Neuronal stem cell (in vitro differentiated cells): ENCODE results near the gene PEF1.

Experiments
- DNase-seq: peaks from one replicate; pipeline ENCODE4 v3.0.0-alpha.2; 2013; ENCODE audit warnings: low spot score
- H2AFZ ChIP-seq: one replicate; pipeline ENCODE4 v1.6.1; 2013; ENCODE audit warnings: mild to moderate bottlenecking, low read length, inconsistent platforms
- H2AK5ac ChIP-seq: 2 replicates; pipeline ENCODE4 v1.6.1; 2013; ENCODE audit warnings: low read depth, mild to moderate bottlenecking, inconsistent platforms, low read length, moderate library complexity, mixed read lengths
- H2BK120ac ChIP-seq: 2 replicates; pipeline ENCODE4 v1.6.1; 2013; ENCODE audit warnings: low read depth, mild to moderate bottlenecking, inconsistent platforms, low read length, moderate library complexity, mixed read lengths
- H2BK12ac ChIP-seq: one replicate; pipeline ENCODE4 v1.6.1; 2013; ENCODE audit warnings: low read length, inconsistent platforms
- H2BK15ac ChIP-seq: 2 replicates; pipeline ENCODE4 v1.6.1; 2013; ENCODE audit warnings: mild to moderate bottlenecking, low read length, inconsistent platforms, mixed read lengths
- H2BK5ac ChIP-seq: one replicate; pipeline ENCODE4 v1.6.1; 2013; ENCODE audit warnings: inconsistent platforms, mild to moderate bottlenecking, low read length, moderate library complexity
- H3K14ac ChIP-seq: one replicate; pipeline ENCODE4 v1.6.1; 2013; ENCODE audit warnings: low read length, inconsistent platforms
- H3K18ac ChIP-seq: 2 replicates; pipeline ENCODE4 v1.6.1; 2013; ENCODE audit warnings: low read length, inconsistent platforms
- H3K23ac ChIP-seq: 2 replicates; pipeline ENCODE4 v1.6.1; 2013; ENCODE audit warnings: low read depth, mild to moderate bottlenecking, mixed read lengths, low read length, inconsistent platforms; ENCODE audit not compliant: poor library complexity
- H3K27ac ChIP-seq: replicated peaks from 3 replicates; pipeline ENCODE4 v1.5.1; 2013; ENCODE audit warnings: low read length, inconsistent platforms
- H3K27me3 ChIP-seq, 3 experiments: 2 replicates each; pipeline ENCODE4 v1.6.1; 2013; ENCODE audit warnings: low read length in 3 of 3, mild to moderate bottlenecking in 2 of 3, inconsistent platforms in 1 of 3, low read depth in 1 of 3, mixed read lengths in 1 of 3, moderate library complexity in 1 of 3; ENCODE audit not compliant: control insufficient read depth in 3 of 3, insufficient read depth in 3 of 3
- H3K36me3 ChIP-seq, 2 donors: replicated peaks in 1 of 2; 2 replicates each; pipeline ENCODE4 v1.6.1; 2013; ENCODE audit warnings: low read length in 2 of 2; ENCODE audit not compliant: control insufficient read depth in 2 of 2, insufficient read depth in 2 of 2
- H3K4ac ChIP-seq: 2 replicates; pipeline ENCODE4 v1.6.1; 2013; ENCODE audit warnings: inconsistent platforms, mild to moderate bottlenecking, low read length, moderate library complexity
- H3K4me1 ChIP-seq, 2 donors: 1 replicate in 1 of 2; 2 replicates in 1 of 2; pipeline ENCODE4 v1.6.1; 2013; ENCODE audit warnings: low read length in 2 of 2, low read depth in 1 of 2; ENCODE audit not compliant: control insufficient read depth in 2 of 2, insufficient read depth in 1 of 2
- H3K4me2 ChIP-seq: one replicate; pipeline ENCODE4 v1.6.1; 2013; ENCODE audit warnings: mild to moderate bottlenecking, low read length, inconsistent platforms; ENCODE audit not compliant: insufficient read depth, poor library complexity, severe bottlenecking
- H3K4me3 ChIP-seq, 2 donors: 2 replicates each; pipeline ENCODE4 v1.5.1; 2013; ENCODE audit warnings: low read length in 2 of 2, mild to moderate bottlenecking in 2 of 2, inconsistent platforms in 1 of 2, moderate library complexity in 1 of 2
- H3K79me1 ChIP-seq: one replicate; pipeline ENCODE4 v1.6.1; 2013; ENCODE audit warnings: low read depth, mild to moderate bottlenecking, inconsistent platforms, low read length, moderate library complexity
- H3K9ac ChIP-seq: one replicate; pipeline ENCODE4 v1.6.1; 2013; ENCODE audit warnings: mild to moderate bottlenecking, low read depth, low read length, inconsistent platforms; ENCODE audit not compliant: poor library complexity
- H3K9me3 ChIP-seq, 2 donors: replicated peaks in 1 of 2; 2 replicates each; pipeline versions ENCODE3 to v1.6.1; 2013; ENCODE audit warnings: low read length in 2 of 2, mild to moderate bottlenecking in 2 of 2, inconsistent platforms in 1 of 2, low read depth in 1 of 2, mixed read lengths in 1 of 2, moderate library complexity in 1 of 2; ENCODE audit not compliant: control insufficient read depth in 2 of 2, insufficient read depth in 1 of 2
- H4K8ac ChIP-seq: one replicate; pipeline ENCODE4 v1.6.1; 2013; ENCODE audit warnings: low read depth, mild to moderate bottlenecking, inconsistent platforms, low read length, moderate library complexity
- H4K91ac ChIP-seq: one replicate; pipeline ENCODE4 v1.6.1; 2013; ENCODE audit warnings: low read length, low read depth, mild to moderate bottlenecking, inconsistent platforms; ENCODE audit not compliant: poor library complexity
- WGBS, 2 donors: extraction: QIAGEN DNeasy Blood & Tissue Kit; methylation state at CpG; one replicate each; pipeline ENCODE4 v1.1.7; 2013; ENCODE audit warnings: missing lambda C conversion rate in 2 of 2, mixed read lengths in 1 of 2; ENCODE audit not compliant: insufficient read length in 2 of 2, insufficient replicate concordance in 1 of 2; ENCODE audit errors: extremely low coverage in 2 of 2; 5-methylcytosine and 5-hydroxymethylcytosine counted together

PEF1 gene

GRCh38 chr1:31659889-31660288, 15.2 kb upstream of the PEF1 start:
- H2AFZ ChIP-seq = no peak overlapping the region
- H3K23ac ChIP-seq = no peak overlapping the region
- no peaks in the 10 kb centered on the region for H3K9me3 ChIP-seq
- peaks cover 3 to 7% of the 10 kb centered on the region in 2 donors for H3K4me1 ChIP-seq
- H2BK15ac ChIP-seq = no peak overlapping the region
- no peak overlapping the region for H3K4me3 ChIP-seq
- H3K9ac ChIP-seq = no peak overlapping the region
- no peak overlapping the region for H3K14ac ChIP-seq
- no peak overlapping the region for H4K91ac ChIP-seq
- no peak overlapping the region for H2AK5ac ChIP-seq
- no peak overlapping the region for H2BK12ac ChIP-seq
- no peak overlapping the region for H2BK120ac ChIP-seq
- H3K79me1 ChIP-seq = no peaks in the 10 kb centered on the region
- peak overlapping the region; percentile 19 for H2BK5ac ChIP-seq
- no peak overlapping the region for H3K4me2 ChIP-seq
- no CpG with 5 or more reads among the region's 3 CpGs for WGBS, 2 donors
- H3K4ac ChIP-seq = no peak overlapping the region
- no peak overlapping the region for H4K8ac ChIP-seq
- H3K27ac ChIP-seq = no peak overlapping the region
- peaks cover 0 to 52% (median 0%) of the 10 kb centered on the region in 3 experiments for H3K27me3 ChIP-seq
- no peak for DNase-seq
- H3K36me3 ChIP-seq = no peaks in the 10 kb centered on the region
- H3K18ac ChIP-seq = no peak overlapping the region

- Histone ChIP-seq H3K9ac (no peak overlapping the region), H2BK12ac (no peak overlapping the region), H3K27me3 (peaks cover 0 to 53% (median 0%) of the 10 kb centered on the region in 3 experiments), H3K4ac (no peak overlapping the region), H4K8ac (no peak overlapping the region), H2BK120ac (peak overlapping the region; percentile 84), H2AK5ac (no peak overlapping the region), H3K9me3 (no peaks in the 10 kb centered on the region), H3K4me2 (no peak overlapping the region), H3K14ac (no peak overlapping the region), H3K4me1 (peaks cover 3 to 7% of the 10 kb centered on the region in 2 donors), H4K91ac (no peak overlapping the region), H2BK5ac (no peak overlapping the region), H3K79me1 (no peaks in the 10 kb centered on the region), H3K27ac (no peak overlapping the region), H3K36me3 (no peaks in the 10 kb centered on the region), H2BK15ac (no peak overlapping the region), H2AFZ (peak overlapping the region; percentile 47), H3K23ac (no peak overlapping the region), H3K4me3 (no peak overlapping the region), H3K18ac (no peak overlapping the region)
- WGBS, 2 donors = no CpG with 5 or more reads among the region's 3 CpGs
- DNase-seq = no peak
Observed at GRCh38 chr1:31658721-31659120, 14.0 kb upstream of the PEF1 start.

GRCh38 chr1:31657972-31658510, 13.4 kb upstream of the PEF1 start:
- Histone ChIP-seq H2AK5ac (no peak overlapping the region), H2BK12ac (no peak overlapping the region), H3K79me1 (no peaks in the 10 kb centered on the region), H3K4me3 (no peak overlapping the region), H3K27ac (no peak overlapping the region), H3K4ac (no peak overlapping the region), H3K36me3 (no peaks in the 10 kb centered on the region), H2BK120ac (no peak overlapping the region), H3K23ac (no peak overlapping the region), H3K4me2 (no peak overlapping the region), H3K4me1 (peaks cover 3 to 7% of the 10 kb centered on the region in 2 donors), H3K14ac (no peak overlapping the region), H2BK15ac (no peak overlapping the region), H2BK5ac (no peak overlapping the region), H3K9me3 (no peaks in the 10 kb centered on the region), H4K8ac (no peak overlapping the region), H3K18ac (no peak overlapping the region), H4K91ac (no peak overlapping the region), H3K27me3 (peaks cover 0 to 56% (median 0%) of the 10 kb centered on the region in 3 experiments), H3K9ac (no peak overlapping the region), H2AFZ (no peak overlapping the region)
- no CpG with 5 or more reads among the region's 12 CpGs for WGBS, 2 donors
- no peak for DNase-seq

- no peak overlapping the region for H2AK5ac ChIP-seq
- no peak overlapping the region for H3K18ac ChIP-seq
- H2BK5ac ChIP-seq = no peak overlapping the region
- no peak overlapping the region for H2BK15ac ChIP-seq
- no peak overlapping the region for H3K14ac ChIP-seq
- peaks cover 0 to 58% (median 0%) of the 10 kb centered on the region in 3 experiments for H3K27me3 ChIP-seq
- H3K4me3 ChIP-seq = no peak overlapping the region
- H3K36me3 ChIP-seq = no peaks in the 10 kb centered on the region
- no peaks in the 10 kb centered on the region for H3K9me3 ChIP-seq
- H3K4me2 ChIP-seq = no peak overlapping the region
- H2BK120ac ChIP-seq = no peak overlapping the region
- H3K4me1 ChIP-seq = peaks cover 3 to 7% of the 10 kb centered on the region in 2 donors
- no peaks in the 10 kb centered on the region for H3K79me1 ChIP-seq
- H2AFZ ChIP-seq = no peak overlapping the region
- H4K91ac ChIP-seq = no peak overlapping the region
- H2BK12ac ChIP-seq = no peak overlapping the region
- no CpG with 5 or more reads among the region's 14 CpGs for WGBS, 2 donors
- H3K27ac ChIP-seq = no peak overlapping the region
- H3K23ac ChIP-seq = no peak overlapping the region
- DNase-seq = no peak
- no peak overlapping the region for H3K4ac ChIP-seq
- H3K9ac ChIP-seq = no peak overlapping the region
- H4K8ac ChIP-seq = no peak overlapping the region
Observed at GRCh38 chr1:31657020-31657804, 12.5 kb upstream of the PEF1 start.
